ENCODE results near the gene AP1G1. TPM values are rescaled to one million over a fixed set of nuclear protein-coding genes. Genes with fewer than 3 reads are reported as not detected.

The AP1G1 gene
- total RNA-seq, 4 donors from 2014 or later: 113 to 153 (median 137) TPM

GRCh38 chr16:71852158-71852557, 43.5 kb upstream of the AP1G1 start:
- no peak overlapping the region for H3K4me3 ChIP-seq
- H3K27ac ChIP-seq: peak overlapping the region in 1 of 4 donors; percentile 62
- no peak for TF ChIP-seq CTCF (IDR thresholded peaks at IDR 0.05)
- no peak for TF ChIP-seq POLR2A (IDR thresholded peaks at IDR 0.05)
- DNase-seq: no peak
- H3K4me1 ChIP-seq: peaks cover 0 to 6% (median 2%) of the 10 kb centered on the region in 4 donors
- H3K27me3 ChIP-seq: no peaks in the 10 kb centered on the region
- no peaks in the 10 kb centered on the region for H3K9me3 ChIP-seq
- H3K36me3 ChIP-seq: peaks cover 0 to 63% (median 0%) of the 10 kb centered on the region in 3 donors

GRCh38 chr16:71851746-71852145, 43.1 kb upstream of the AP1G1 start:
- no peak for DNase-seq
- TF ChIP-seq CTCF (IDR thresholded peaks at IDR 0.05) (no peak), POLR2A (IDR thresholded peaks at IDR 0.05) (no peak)
- Histone ChIP-seq H3K27ac (peak overlapping the region in 1 of 4 donors; percentile 62), H3K4me3 (no peak overlapping the region), H3K36me3 (peaks cover 0 to 63% (median 0%) of the 10 kb centered on the region in 3 donors), H3K27me3 (no peaks in the 10 kb centered on the region), H3K9me3 (no peaks in the 10 kb centered on the region), H3K4me1 (peaks cover 0 to 10% (median 4%) of the 10 kb centered on the region in 4 donors)

- Histone ChIP-seq H3K9me3 (no peaks in the 10 kb centered on the region), H3K27me3 (no peaks in the 10 kb centered on the region), H3K27ac (no peak overlapping the region), H3K36me3 (peaks cover 0 to 55% (median 0%) of the 10 kb centered on the region in 3 donors), H3K4me1 (peaks cover 0 to 13% (median 6%) of the 10 kb centered on the region in 4 donors), H3K4me3 (no peak overlapping the region)
- TF ChIP-seq POLR2A (IDR thresholded peaks at IDR 0.05): no peak
- no peak for TF ChIP-seq CTCF (IDR thresholded peaks at IDR 0.05)
- no peak for DNase-seq
These were observed 40.0 kb upstream of the AP1G1 start for GRCh38 chr16:71848622-71849021.

- TF ChIP-seq CTCF (IDR thresholded peaks at IDR 0.05): no peak
- TF ChIP-seq POLR2A (IDR thresholded peaks at IDR 0.05): no peak
- Histone ChIP-seq H3K4me3 (peak overlapping the region in 3 of 4 donors; percentile 87 to 88 (median 88)), H3K36me3 (peaks cover 0 to 43% (median 0%) of the 10 kb centered on the region in 3 donors), H3K27me3 (no peaks in the 10 kb centered on the region), H3K9me3 (no peaks in the 10 kb centered on the region), H3K4me1 (peaks cover 0 to 13% (median 5%) of the 10 kb centered on the region in 4 donors), H3K27ac (no peak overlapping the region)
- no peak for DNase-seq
These were observed 38.5 kb upstream of the AP1G1 start for GRCh38 chr16:71847096-71847495.

- DNase-seq: no peak
- TF ChIP-seq CTCF (IDR thresholded peaks at IDR 0.05) (no peak), POLR2A (IDR thresholded peaks at IDR 0.05) (no peak)
- Histone ChIP-seq H3K4me1 (peaks cover 0 to 13% (median 5%) of the 10 kb centered on the region in 4 donors), H3K36me3 (peaks cover 0 to 36% (median 0%) of the 10 kb centered on the region in 3 donors), H3K27me3 (no peaks in the 10 kb centered on the region), H3K27ac (peak overlapping the region; percentile 76 to 96 (median 88)), H3K9me3 (no peaks in the 10 kb centered on the region), H3K4me3 (peak overlapping the region; percentile 87 to 97 (median 88))
These were observed 37.8 kb upstream of the AP1G1 start for GRCh38 chr16:71846431-71846830.
